GM12878 (cell line): Measurements from ENCODE around the gene PRR7.

Experiments
- HDAC2 ChIP-seq: fragments of 200-600 bp; sonication (generic); IDR thresholded peaks from 2 replicates; pipeline ENCODE4 v1.6.1; 2017
- POLR2A ChIP-seq: IDR thresholded peaks from 2 replicates; pipeline ENCODE4 v1.6.1; 2011; ENCODE audit warnings: low read depth, mild to moderate bottlenecking, low read length
- RELA ChIP-seq: fragments of 450-650 bp; IDR thresholded peaks from 2 replicates; pipeline ENCODE4 v1.8.0; 2014; ENCODE audit warnings: borderline replicate concordance; ENCODE audit not compliant: partially characterized antibody
- TF ChIP-seq, protein P1 (sequence below), 3 experiments: IDR thresholded peaks in 2 of 3; conservative IDR thresholded peaks in 1 of 3; 2 replicates each; pipeline ENCODE4 v1.5.1; 2011; ENCODE audit warnings: low read depth in 3 of 3, low read length in 3 of 3, mild to moderate bottlenecking in 3 of 3, control low read depth in 2 of 3, moderate library complexity in 2 of 3, inconsistent platforms in 1 of 3, mixed read lengths in 1 of 3; ENCODE audit not compliant: control insufficient read depth in 2 of 3, insufficient read depth in 1 of 3; ENCODE audit errors: extremely low read depth in 1 of 3
- TF ChIP-seq, protein P2 (sequence below): fragments of 450-650 bp; IDR thresholded peaks from 2 replicates; pipeline ENCODE4 v1.6.1; 2018; ENCODE audit warnings: mild to moderate bottlenecking, low read depth, moderate library complexity; ENCODE audit not compliant: partially characterized antibody

DNA sequence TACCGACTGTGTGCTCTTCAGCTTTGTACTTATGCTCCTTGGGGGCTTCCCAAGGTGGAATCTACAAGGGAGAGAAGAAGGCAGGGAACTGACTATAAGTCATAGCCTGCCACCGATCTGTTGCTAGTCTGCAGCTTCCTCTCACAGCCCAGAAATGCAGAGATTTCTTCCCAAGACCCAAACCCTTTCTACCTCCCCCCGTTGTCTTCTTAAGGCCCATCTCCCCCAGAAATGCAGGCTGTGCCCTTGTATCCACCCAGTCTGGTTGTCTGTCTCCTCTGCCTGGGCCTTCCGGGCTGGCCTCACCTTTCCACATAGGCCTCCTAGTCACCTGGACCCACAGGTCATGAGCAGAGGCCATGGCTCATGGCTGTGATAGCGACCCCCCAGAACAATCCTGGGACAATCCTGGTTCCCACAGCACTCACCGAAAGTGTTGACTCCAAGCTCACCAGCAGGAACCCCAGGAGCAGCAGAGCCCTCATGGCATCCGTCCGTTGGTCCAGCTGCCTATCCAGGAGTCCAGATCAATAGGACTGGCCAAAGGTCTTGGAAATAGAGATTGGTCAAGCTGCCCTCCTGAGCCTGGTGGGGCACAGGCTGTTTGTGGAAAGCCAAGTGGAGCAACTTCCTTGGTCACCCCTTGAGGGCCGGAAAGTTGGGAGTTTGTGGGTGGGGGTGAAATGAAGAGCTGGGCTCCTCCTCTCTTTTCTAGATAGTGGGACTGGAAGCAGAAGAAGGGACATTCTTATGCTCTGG lies 37.4 kb upstream of the PRR7 start, which contains the start of gene F12:
- no peak for TF ChIP-seq POLR2A
- no peak for TF ChIP-seq HDAC2
- TF ChIP-seq, protein P1, sequence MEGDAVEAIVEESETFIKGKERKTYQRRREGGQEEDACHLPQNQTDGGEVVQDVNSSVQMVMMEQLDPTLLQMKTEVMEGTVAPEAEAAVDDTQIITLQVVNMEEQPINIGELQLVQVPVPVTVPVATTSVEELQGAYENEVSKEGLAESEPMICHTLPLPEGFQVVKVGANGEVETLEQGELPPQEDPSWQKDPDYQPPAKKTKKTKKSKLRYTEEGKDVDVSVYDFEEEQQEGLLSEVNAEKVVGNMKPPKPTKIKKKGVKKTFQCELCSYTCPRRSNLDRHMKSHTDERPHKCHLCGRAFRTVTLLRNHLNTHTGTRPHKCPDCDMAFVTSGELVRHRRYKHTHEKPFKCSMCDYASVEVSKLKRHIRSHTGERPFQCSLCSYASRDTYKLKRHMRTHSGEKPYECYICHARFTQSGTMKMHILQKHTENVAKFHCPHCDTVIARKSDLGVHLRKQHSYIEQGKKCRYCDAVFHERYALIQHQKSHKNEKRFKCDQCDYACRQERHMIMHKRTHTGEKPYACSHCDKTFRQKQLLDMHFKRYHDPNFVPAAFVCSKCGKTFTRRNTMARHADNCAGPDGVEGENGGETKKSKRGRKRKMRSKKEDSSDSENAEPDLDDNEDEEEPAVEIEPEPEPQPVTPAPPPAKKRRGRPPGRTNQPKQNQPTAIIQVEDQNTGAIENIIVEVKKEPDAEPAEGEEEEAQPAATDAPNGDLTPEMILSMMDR (IDR thresholded peaks at IDR 0.05 in 2 of 3, conservative IDR thresholded peaks at IDR 0.05 in 1 of 3; ENCODE audit: control insufficient read depth in 2 of 3, extremely low read depth in 1 of 3, insufficient read depth in 1 of 3, low read depth in 3 of 3, low read length in 3 of 3), result no peak
- no peak for TF ChIP-seq RELA
- TF ChIP-seq, protein P2, sequence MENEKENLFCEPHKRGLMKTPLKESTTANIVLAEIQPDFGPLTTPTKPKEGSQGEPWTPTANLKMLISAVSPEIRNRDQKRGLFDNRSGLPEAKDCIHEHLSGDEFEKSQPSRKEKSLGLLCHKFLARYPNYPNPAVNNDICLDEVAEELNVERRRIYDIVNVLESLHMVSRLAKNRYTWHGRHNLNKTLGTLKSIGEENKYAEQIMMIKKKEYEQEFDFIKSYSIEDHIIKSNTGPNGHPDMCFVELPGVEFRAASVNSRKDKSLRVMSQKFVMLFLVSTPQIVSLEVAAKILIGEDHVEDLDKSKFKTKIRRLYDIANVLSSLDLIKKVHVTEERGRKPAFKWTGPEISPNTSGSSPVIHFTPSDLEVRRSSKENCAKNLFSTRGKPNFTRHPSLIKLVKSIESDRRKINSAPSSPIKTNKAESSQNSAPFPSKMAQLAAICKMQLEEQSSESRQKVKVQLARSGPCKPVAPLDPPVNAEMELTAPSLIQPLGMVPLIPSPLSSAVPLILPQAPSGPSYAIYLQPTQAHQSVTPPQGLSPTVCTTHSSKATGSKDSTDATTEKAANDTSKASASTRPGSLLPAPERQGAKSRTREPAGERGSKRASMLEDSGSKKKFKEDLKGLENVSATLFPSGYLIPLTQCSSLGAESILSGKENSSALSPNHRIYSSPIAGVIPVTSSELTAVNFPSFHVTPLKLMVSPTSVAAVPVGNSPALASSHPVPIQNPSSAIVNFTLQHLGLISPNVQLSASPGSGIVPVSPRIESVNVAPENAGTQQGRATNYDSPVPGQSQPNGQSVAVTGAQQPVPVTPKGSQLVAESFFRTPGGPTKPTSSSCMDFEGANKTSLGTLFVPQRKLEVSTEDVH, result no peak
